ENCODE measurements around the gene NBPF3. TPM values are rescaled to one million over a fixed set of nuclear protein-coding genes. Genes with fewer than 3 reads are reported as not detected.

The NBPF3 gene
- total RNA-seq, 4 donors from 2014 or later = 8.2 to 12.0 (median 9.2) TPM

DNA sequence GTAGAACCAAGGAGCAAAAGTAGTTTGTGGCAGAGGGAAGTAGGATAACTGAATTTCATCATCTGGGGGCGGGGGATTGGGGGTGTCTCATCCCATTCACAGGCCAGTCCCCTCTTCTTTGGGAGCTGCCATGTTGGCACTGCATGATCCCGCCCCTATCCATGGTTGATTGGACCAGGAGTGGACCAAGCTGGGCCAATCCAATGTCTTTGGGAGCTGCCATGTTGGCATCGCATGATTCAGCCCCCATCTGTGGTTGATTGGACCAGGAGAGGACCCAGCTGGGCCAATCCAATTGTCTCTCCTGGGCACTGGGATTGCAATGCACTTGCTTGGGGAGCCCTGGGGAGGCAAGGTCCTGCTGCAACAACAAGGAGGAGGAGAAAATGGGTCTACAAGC is 56.9 kb downstream of the NBPF3 start:
- 90% methylated on average over 3 of the region's 3 CpGs for WGBS

DNA sequence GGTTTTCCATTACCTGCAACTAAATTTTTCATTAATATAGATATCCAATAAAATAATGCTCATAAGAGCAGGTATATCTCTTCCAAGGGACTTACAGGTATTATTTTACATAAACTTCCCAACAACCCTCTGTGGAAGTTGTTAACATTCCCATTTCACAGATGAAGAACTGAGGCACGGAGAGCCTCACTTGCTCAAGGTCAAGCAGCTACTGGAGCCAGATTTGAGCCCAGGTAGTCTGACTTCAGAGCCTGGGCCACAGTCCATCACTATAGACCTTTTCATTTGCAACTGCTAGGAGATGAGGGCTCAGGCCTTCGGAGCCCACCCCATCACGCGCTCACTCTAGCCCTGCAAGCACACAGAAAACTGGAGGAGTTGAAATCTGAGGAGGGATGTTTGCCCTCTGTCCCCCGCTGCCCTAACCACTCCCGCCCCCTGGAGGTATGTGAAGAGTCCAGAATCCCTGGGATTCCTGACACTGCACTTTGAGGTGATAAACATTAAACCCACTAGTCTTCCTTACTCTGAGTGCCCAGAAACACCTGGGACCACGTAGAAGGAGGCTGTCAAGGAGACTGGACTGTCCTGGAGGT is 57.6 kb downstream of the NBPF3 start:
- H3K36me3 ChIP-seq = no peaks in the 10 kb centered on the region
- TF ChIP-seq POLR2A (IDR thresholded peaks at IDR 0.05) = no peak
- TF ChIP-seq, protein P1, sequence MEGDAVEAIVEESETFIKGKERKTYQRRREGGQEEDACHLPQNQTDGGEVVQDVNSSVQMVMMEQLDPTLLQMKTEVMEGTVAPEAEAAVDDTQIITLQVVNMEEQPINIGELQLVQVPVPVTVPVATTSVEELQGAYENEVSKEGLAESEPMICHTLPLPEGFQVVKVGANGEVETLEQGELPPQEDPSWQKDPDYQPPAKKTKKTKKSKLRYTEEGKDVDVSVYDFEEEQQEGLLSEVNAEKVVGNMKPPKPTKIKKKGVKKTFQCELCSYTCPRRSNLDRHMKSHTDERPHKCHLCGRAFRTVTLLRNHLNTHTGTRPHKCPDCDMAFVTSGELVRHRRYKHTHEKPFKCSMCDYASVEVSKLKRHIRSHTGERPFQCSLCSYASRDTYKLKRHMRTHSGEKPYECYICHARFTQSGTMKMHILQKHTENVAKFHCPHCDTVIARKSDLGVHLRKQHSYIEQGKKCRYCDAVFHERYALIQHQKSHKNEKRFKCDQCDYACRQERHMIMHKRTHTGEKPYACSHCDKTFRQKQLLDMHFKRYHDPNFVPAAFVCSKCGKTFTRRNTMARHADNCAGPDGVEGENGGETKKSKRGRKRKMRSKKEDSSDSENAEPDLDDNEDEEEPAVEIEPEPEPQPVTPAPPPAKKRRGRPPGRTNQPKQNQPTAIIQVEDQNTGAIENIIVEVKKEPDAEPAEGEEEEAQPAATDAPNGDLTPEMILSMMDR (IDR thresholded peaks at IDR 0.05) = no peak
- H3K4me1 ChIP-seq = no peaks in the 10 kb centered on the region
- no peak overlapping the region for H3K27ac ChIP-seq
- no peak for DNase-seq (ENCODE audit: low spot score in 2 of 2)
- H3K4me3 ChIP-seq = no peak overlapping the region
- WGBS = 83% methylated on average over 7 of the region's 7 CpGs
- H3K27me3 ChIP-seq = no peaks in the 10 kb centered on the region
- no peaks in the 10 kb centered on the region for H3K9me3 ChIP-seq

More for the DNA sequence above, 56.9 kb downstream of the NBPF3 start:
- DNase-seq (ENCODE audit: low spot score in 2 of 2) = no peak
- Histone ChIP-seq H3K9me3 (no peaks in the 10 kb centered on the region), H3K27me3 (no peaks in the 10 kb centered on the region), H3K27ac (no peak overlapping the region), H3K4me3 (no peak overlapping the region), H3K36me3 (no peaks in the 10 kb centered on the region), H3K4me1 (no peaks in the 10 kb centered on the region)
- TF ChIP-seq EP300 (IDR thresholded peaks at IDR 0.05) (no peak), POLR2A (IDR thresholded peaks at IDR 0.05) (no peak), POLR2AphosphoS5 (IDR thresholded peaks at IDR 0.05) (no peak)
- TF ChIP-seq, protein P1 (IDR thresholded peaks at IDR 0.05) = no peak

DNA sequence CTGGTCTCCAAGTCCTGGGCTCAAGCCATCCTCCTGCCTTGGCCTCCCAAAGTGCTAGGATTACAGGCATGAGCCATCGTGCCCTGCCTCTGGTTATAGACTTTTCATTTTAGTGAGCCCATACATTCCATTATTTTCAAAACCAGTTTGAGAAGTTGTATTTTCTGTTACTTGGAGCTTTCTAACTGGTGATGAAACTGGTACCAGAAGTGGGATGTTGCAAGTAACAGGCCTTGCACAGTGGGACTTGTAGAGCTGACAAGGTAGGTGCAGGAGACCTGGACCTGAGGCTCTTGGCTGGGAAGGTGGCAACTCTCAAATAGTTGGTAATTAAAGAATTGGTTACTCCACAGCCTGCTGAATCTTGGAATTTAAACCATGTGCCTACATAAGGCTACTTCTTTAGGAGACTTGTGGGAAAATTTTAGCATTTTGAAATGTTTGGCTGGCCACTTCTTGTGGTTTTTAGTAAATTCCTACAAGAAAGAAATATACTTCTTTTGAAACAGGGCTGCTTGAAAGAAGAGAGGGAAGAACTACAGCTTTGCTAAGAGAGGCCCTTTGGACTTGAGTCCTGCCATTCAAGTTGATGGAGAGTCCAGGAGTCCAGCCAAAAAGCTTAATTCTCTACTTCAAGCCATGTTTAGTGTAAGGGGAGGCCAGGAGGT is 59.5 kb downstream of the NBPF3 start:
- no peak for DNase-seq (ENCODE audit: low spot score in 2 of 2)
- Histone ChIP-seq H3K4me1 (no peaks in the 10 kb centered on the region), H3K36me3 (no peaks in the 10 kb centered on the region), H3K27ac (no peak overlapping the region), H3K4me3 (no peak overlapping the region), H3K27me3 (no peaks in the 10 kb centered on the region), H3K9me3 (no peaks in the 10 kb centered on the region)
- TF ChIP-seq, protein P1 (IDR thresholded peaks at IDR 0.05) = no peak
- no peak for TF ChIP-seq POLR2AphosphoS5 (IDR thresholded peaks at IDR 0.05)
- TF ChIP-seq EP300 (IDR thresholded peaks at IDR 0.05) = no peak
- TF ChIP-seq POLR2A (IDR thresholded peaks at IDR 0.05) = no peak
- 100% methylated on average over 1 of the region's 1 CpG for WGBS

DNA sequence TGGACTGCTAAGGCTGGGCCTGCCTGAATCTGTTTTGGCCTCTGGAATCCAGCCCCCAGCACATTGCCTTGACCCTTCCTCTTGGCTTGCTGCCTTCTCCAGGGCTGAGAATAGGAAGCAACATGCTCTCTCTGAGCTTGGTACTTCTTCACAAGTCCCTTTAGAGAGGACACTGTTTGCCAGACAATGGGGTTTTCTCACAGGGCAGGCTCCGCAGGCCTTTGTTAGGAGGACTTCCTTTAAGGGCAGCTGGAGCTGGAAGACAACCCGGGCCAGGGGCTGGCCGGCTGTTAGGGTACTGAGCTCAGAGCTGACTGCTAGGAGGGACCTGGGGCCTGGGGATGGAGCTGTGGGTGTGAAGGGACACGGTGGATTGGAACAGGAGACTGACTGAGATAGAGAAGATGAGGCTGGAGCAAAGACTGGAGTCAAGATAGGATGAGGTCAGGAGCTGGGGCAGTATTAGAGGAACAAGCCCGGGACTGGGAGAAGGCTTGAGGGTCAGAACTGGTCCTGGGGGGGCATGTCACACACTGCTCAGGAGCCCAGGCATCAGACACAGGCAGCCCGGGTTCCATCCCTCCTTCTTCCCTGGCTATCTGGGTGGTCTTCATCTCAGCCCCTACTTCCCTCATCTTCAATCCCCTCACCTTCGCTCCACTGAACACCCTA is 63.9 kb downstream of the NBPF3 start:
- TF ChIP-seq EP300 (IDR thresholded peaks at IDR 0.05) (no peak), POLR2A (IDR thresholded peaks at IDR 0.05) (no peak), POLR2AphosphoS5 (IDR thresholded peaks at IDR 0.05) (no peak)
- TF ChIP-seq, protein P1 (IDR thresholded peaks at IDR 0.05) = no peak
- 75% methylated on average over 7 of the region's 7 CpGs for WGBS
- H3K9me3 ChIP-seq = no peaks in the 10 kb centered on the region
- peaks cover 13% of the 10 kb centered on the region for H3K27me3 ChIP-seq
- no peak overlapping the region for H3K27ac ChIP-seq
- H3K4me1 ChIP-seq = peaks cover 4% of the 10 kb centered on the region
- no peaks in the 10 kb centered on the region for H3K36me3 ChIP-seq
- DNase-seq (ENCODE audit: low spot score in 2 of 2) = peak; percentile 24 to 53
- no peak overlapping the region for H3K4me3 ChIP-seq

DNA sequence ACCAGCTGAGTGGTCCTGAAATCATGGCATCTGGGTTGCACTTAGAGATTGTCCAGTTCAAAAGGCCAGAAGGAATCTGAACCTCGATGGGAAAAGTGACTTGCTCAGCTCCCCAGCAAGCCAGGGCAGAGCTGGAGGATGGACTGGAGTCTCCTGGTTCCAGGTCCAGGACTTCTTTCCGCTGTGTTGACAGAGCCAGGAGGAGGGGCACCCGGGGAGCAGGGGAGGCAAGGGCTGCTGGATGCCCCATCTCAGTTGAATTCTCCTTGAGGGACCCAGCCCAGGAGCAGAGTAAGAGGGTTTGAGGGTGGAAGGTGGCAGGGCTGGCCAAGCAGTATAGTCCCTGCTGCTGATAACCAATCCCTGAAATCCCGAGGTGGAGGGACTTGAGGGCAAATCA is 66.9 kb downstream of the NBPF3 start:
- Histone ChIP-seq H3K9me3 (no peaks in the 10 kb centered on the region), H3K36me3 (no peaks in the 10 kb centered on the region), H3K4me1 (peaks cover 25% of the 10 kb centered on the region), H3K27me3 (peaks cover 30% of the 10 kb centered on the region), H3K4me3 (no peak overlapping the region), H3K27ac (no peak overlapping the region)
- DNase-seq (ENCODE audit: low spot score in 2 of 2) = peak in 1 of 2 donors; percentile 26
- TF ChIP-seq POLR2A (IDR thresholded peaks at IDR 0.05) (no peak), POLR2AphosphoS5 (IDR thresholded peaks at IDR 0.05) (no peak), EP300 (IDR thresholded peaks at IDR 0.05) (no peak)
- TF ChIP-seq, protein P1 (IDR thresholded peaks at IDR 0.05) = no peak
- WGBS = 73% methylated on average over 4 of the region's 4 CpGs
